Fibroblast of lung (primary cell): Measurements from ENCODE around the gene CERCAM. TPM values are rescaled to one million over a fixed set of nuclear protein-coding genes. Genes with fewer than 3 reads are reported as not detected.

Source experiments
- DNase-seq, 2 donors: peaks; one replicate each; pipeline versions ENCODE4 v3.0.0 to v3.0.0-alpha.2; 2010; ENCODE audit warnings: low read depth in 2 of 2
- H2AFZ ChIP-seq: 2 replicates; pipeline ENCODE4 v1.5.1; 2012; ENCODE audit warnings: low read length, control low read depth, inconsistent platforms
- H3K27ac ChIP-seq: 2 replicates; pipeline ENCODE4 v1.5.1; 2011; ENCODE audit warnings: low read length, control low read depth; ENCODE audit not compliant: insufficient read depth
- H3K27me3 ChIP-seq: 2 replicates; pipeline ENCODE4 v1.5.1; 2011; ENCODE audit warnings: mild to moderate bottlenecking, low read length; ENCODE audit not compliant: control insufficient read depth, insufficient read depth
- H3K36me3 ChIP-seq: 2 replicates; pipeline ENCODE4 v1.5.1; 2011; ENCODE audit warnings: low read length; ENCODE audit not compliant: control insufficient read depth, insufficient read depth
- H3K4me1 ChIP-seq: 2 replicates; pipeline ENCODE4 v1.5.1; 2011; ENCODE audit warnings: low read length; ENCODE audit not compliant: control insufficient read depth, insufficient read depth; ENCODE audit errors: extremely low read depth
- H3K4me2 ChIP-seq: 2 replicates; pipeline ENCODE4 v1.5.1; 2011; ENCODE audit warnings: low read length, control low read depth; ENCODE audit not compliant: insufficient read depth; ENCODE audit errors: extremely low read depth
- H3K4me3 ChIP-seq, 4 experiments: fragments of 200-600 bp in 1 of 4; sonication (generic) in 1 of 4; replicated peaks in 1 of 4; 2 replicates each; pipeline ENCODE4 v1.5.1; 2011 to 2016; ENCODE audit warnings: low read length in 4 of 4, low read depth in 3 of 4, mild to moderate bottlenecking in 3 of 4, control low read depth in 2 of 4, inconsistent platforms in 1 of 4, mixed read lengths in 1 of 4; ENCODE audit not compliant: insufficient read depth in 1 of 4; ENCODE audit errors: control extremely low read depth in 1 of 4
- H3K79me2 ChIP-seq: 2 replicates; pipeline ENCODE4 v1.5.1; 2012; ENCODE audit warnings: mild to moderate bottlenecking, low read length, inconsistent platforms; ENCODE audit not compliant: control insufficient read depth, insufficient read depth
- H3K9ac ChIP-seq: 2 replicates; pipeline ENCODE4 v1.5.1; 2011; ENCODE audit warnings: mild to moderate bottlenecking, low read length, control low read depth; ENCODE audit not compliant: insufficient read depth
- H3K9me3 ChIP-seq: 2 replicates; pipeline ENCODE4 v1.5.1; 2012; ENCODE audit warnings: low read depth, low read length; ENCODE audit not compliant: control insufficient read depth, insufficient read depth
- H4K20me1 ChIP-seq: 2 replicates; pipeline ENCODE4 v1.5.1; 2011; ENCODE audit warnings: low read length; ENCODE audit not compliant: control insufficient read depth, insufficient read depth; ENCODE audit errors: extremely low read depth
- CTCF ChIP-seq, 2 donors: IDR thresholded peaks in 1 of 2; conservative IDR thresholded peaks in 1 of 2; 1 replicate in 1 of 2; 2 replicates in 1 of 2; pipeline ENCODE4 v1.5.1; 2011 to 2012; ENCODE audit warnings: low read length in 2 of 2, control low read depth in 1 of 2, inconsistent platforms in 1 of 2, low read depth in 1 of 2, mild to moderate bottlenecking in 1 of 2
- EZH2 ChIP-seq: IDR thresholded peaks from 2 replicates; pipeline ENCODE4 v1.5.1; 2012; ENCODE audit warnings: low read length, control low read depth, mild to moderate bottlenecking; ENCODE audit errors: missing control alignments
- polyA plus RNA-seq, 2 donors: library from polyadenylated mRNA; depleted of rRNA in 1 of 2; stranded (reverse) in 1 of 2; unstranded in 1 of 2; fragments of >200 nt; gene quantifications; 2 replicates each; pipeline ENCODE4 v1.2.1, GENCODE V29; 2011 to 2012; ENCODE audit warnings: missing spikeins in 1 of 2
- total RNA-seq: library from RNA; depleted of rRNA; stranded (reverse); fragments of >200 nt; gene quantifications from 2 replicates; pipeline ENCODE4 v1.2.1, GENCODE V29; 2014

The CERCAM gene
- total and polyA plus RNA-seq, 2 donors (not counting 1 experiment from before 2014, with no cell fraction given) = 64.2 to 90.5 TPM

GRCh38 chr9:128405780-128406171, 14.9 kb upstream of the CERCAM start:
- Histone ChIP-seq H4K20me1 (no peaks in the 10 kb centered on the region), H3K4me2 (no peak overlapping the region), H3K4me3 (no peak overlapping the region), H3K4me1 (no peaks in the 10 kb centered on the region), H3K9me3 (no peaks in the 10 kb centered on the region), H2AFZ (no peak overlapping the region), H3K9ac (no peak overlapping the region), H3K36me3 (no peaks in the 10 kb centered on the region), H3K79me2 (no peaks in the 10 kb centered on the region), H3K27ac (no peak overlapping the region), H3K27me3 (no peaks in the 10 kb centered on the region)
- TF ChIP-seq EZH2 (no peak), CTCF (conservative IDR thresholded peaks at IDR 0.05 in 1 of 2, IDR thresholded peaks at IDR 0.05 in 1 of 2; ENCODE audit: low read depth in 1 of 2, low read length in 2 of 2) (no peak)
- no peak for DNase-seq

- no peaks in the 10 kb centered on the region for H3K27me3 ChIP-seq
- H2AFZ ChIP-seq = no peak overlapping the region
- H3K79me2 ChIP-seq = no peaks in the 10 kb centered on the region
- no peak overlapping the region for H3K4me3 ChIP-seq
- H3K9me3 ChIP-seq = no peaks in the 10 kb centered on the region
- DNase-seq = peak; percentile 29 to 79
- H3K4me1 ChIP-seq = no peaks in the 10 kb centered on the region
- H4K20me1 ChIP-seq = no peaks in the 10 kb centered on the region
- H3K9ac ChIP-seq = no peak overlapping the region
- TF ChIP-seq CTCF (conservative IDR thresholded peaks at IDR 0.05 in 1 of 2, IDR thresholded peaks at IDR 0.05 in 1 of 2; ENCODE audit: low read depth in 1 of 2, low read length in 2 of 2) (no peak), EZH2 (no peak)
- H3K36me3 ChIP-seq = no peaks in the 10 kb centered on the region
- no peak overlapping the region for H3K27ac ChIP-seq
- H3K4me2 ChIP-seq = no peak overlapping the region
Observed at GRCh38 chr9:128406848-128407391, 13.7 kb upstream of the CERCAM start.

GRCh38 chr9:128408963-128409431, 11.7 kb upstream of the CERCAM start:
- H3K27me3 ChIP-seq = no peaks in the 10 kb centered on the region
- no peak overlapping the region for H3K4me2 ChIP-seq
- no peak overlapping the region for H2AFZ ChIP-seq
- DNase-seq = no peak
- no peaks in the 10 kb centered on the region for H4K20me1 ChIP-seq
- no peak for TF ChIP-seq CTCF (conservative IDR thresholded peaks at IDR 0.05 in 1 of 2, IDR thresholded peaks at IDR 0.05 in 1 of 2; ENCODE audit: low read depth in 1 of 2, low read length in 2 of 2)
- TF ChIP-seq EZH2 = no peak
- no peak overlapping the region for H3K27ac ChIP-seq
- H3K79me2 ChIP-seq = no peaks in the 10 kb centered on the region
- no peaks in the 10 kb centered on the region for H3K4me1 ChIP-seq
- H3K4me3 ChIP-seq = no peak overlapping the region
- no peak overlapping the region for H3K9ac ChIP-seq
- no peaks in the 10 kb centered on the region for H3K9me3 ChIP-seq
- no peaks in the 10 kb centered on the region for H3K36me3 ChIP-seq
